Activated CD4-positive, alpha-beta T cell treated with anti-CD3 and anti-CD28 coated beads for 48 hours (primary cell): Measurements from ENCODE around the gene TMEM63B.

Experiments used
- DNase-seq: peaks from one replicate; pipeline ENCODE4 v3.0.0-alpha.2; 2020

TMEM63B gene

GRCh38 chr6:44145839-44146238, 18.5 kb downstream of the TMEM63B start:
- DNase-seq, result no peak

- no peak for DNase-seq
Measured at GRCh38 chr6:44146685-44147084, 19.3 kb downstream of the TMEM63B start.

DNA sequence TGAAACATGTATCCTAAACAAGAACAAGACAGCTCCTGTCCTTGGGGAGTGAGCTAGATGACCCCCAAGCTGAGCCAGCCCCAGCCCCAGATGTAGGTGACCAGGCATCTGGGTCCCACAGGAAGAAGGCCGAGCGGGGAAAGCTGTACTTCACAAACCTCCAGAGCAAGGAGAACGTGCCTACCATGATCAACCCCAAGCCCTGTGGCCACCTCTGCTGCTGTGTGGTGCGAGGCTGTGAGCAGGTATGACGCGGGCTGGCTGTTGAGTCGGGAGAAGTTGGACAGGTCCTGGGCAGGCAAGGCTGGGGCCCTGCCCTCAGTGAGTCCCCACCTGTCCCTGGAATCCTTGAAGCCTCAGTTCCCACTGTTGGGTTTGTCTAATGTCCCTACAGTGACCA, 19.9 kb downstream of the TMEM63B start:
- no peak for DNase-seq

DNA sequence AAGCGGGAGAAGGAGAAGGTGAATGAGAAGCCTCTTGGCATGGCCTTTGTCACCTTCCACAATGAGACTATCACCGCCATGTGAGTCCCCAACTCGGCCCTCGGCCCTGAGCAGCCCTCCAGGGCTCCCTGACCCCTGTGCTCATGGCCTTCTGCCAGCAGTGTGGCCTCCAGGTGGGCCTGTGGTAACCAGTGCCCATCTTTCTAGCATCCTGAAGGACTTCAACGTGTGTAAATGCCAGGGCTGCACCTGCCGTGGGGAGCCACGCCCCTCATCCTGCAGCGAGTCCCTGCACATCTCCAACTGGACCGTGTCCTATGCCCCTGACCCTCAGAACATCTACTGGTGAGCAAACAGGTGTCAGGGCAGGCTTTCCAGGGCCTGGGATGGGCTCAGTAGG, 21.0 kb downstream of the TMEM63B start:
- no peak for DNase-seq

- no peak for DNase-seq
Measured at GRCh38 chr6:44149369-44150012, 22.1 kb downstream of the TMEM63B start.

DNA sequence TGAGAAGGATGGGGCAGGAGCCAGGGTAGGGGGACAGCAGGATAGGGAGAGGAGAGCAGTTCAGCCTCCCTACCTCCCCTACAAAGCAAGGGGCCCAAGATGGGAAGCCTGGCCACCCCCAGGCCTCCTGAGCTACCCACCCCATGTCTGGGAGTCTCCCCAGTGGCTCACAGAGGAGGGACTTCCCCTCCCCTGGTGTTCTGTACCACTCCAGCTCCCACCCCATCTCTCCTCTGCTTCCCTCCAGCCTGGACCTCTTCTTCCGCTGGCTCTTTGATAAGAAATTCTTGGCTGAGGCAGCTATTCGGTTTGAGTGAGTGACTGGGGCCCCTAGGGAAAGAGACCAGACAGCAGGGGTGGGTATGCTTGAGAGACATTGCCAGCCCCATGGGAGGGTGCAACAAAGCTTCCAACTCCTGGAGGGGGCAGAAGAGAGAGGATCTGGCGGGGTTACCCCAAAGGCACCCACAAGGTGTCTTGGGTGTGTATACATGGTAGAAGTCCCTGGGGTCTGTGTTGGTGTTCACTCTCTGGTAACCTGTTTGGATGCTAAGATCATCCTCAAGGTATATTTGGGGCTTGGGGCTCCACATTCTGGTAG, 23.1 kb downstream of the TMEM63B start:
- DNase-seq, result no peak

- DNase-seq, result peak; percentile 88
Measured at GRCh38 chr6:44151348-44152108, 24.2 kb downstream of the TMEM63B start.

GRCh38 chr6:44152109-44152461, 24.7 kb downstream of the TMEM63B start:
- DNase-seq, result no peak

DNA sequence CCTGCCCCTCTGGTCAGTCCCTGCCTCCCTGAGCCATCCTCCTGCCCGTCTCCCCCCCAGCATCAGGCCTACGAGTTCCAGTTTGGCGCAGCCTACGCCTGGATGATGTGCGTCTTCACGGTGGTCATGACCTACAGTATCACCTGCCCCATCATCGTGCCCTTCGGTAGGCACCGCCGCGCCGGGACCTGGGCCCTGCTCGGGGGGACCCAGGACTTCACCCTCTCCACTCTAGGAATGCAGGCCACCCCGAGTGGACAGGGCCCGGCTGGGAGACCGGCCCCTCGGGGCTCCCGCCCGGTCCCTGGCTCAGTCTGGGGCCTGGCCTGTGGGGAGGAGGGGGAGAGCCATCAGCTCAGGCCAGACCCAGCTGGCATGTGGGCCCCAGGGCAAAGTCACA, 25.2 kb downstream of the TMEM63B start:
- no peak for DNase-seq

GRCh38 chr6:44154067-44154466, 26.7 kb downstream of the TMEM63B start:
- no peak for DNase-seq

DNA sequence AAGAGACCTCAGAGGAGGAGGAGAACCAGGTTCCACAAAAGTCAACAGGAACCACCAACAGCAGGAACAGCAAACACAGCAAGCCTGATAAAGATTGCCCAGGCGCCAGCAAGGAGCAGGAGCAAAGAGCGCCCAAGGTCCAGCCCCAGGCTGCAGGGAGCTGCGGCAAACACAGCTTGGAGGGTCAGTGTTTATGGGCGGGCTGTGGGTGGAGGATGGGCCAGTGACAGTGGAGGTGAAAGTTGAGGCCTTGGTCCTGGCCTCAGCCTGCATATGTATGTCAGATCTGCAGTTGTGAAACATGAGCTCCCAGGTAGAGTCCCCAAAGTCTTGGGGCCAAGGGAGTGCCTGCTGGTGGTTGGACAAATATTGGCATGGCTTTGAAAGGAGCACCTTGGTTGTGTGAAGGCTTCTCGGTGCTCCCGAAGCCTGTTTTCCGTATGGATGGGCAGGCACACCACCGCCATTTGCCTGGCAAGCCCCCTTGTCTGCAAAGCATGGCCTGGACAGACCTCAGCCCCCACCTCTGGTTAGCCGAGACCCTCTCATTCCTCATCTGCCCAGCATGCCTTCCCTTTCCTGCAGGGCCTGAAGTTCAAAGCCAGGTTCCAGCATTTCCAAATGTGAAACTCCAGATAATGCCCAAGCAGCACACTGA, 29.3 kb downstream of the TMEM63B start:
- no peak for DNase-seq

DNA sequence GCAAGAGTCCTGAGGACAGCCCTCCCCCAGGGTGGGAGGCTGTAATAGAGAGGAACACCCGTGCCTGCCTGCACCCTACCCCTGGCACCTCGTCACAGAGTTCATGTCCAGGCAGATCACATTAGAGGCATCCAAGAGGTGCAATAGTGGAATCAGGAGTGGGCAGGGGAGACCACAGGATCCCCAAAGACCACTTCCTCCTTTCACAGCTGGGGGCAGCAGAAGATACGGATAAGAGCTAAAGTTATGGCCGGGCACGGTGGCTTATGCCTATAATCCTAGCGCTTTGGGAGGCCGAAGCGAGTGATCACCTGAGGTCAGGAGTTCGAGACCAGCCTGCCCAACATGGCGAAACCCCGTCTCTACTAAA, 29.8 kb downstream of the TMEM63B start:
- DNase-seq, result no peak

GRCh38 chr6:44158770-44159228, 31.4 kb downstream of the TMEM63B start, which contains the start of gene CAPN11:
TSS of gene CAPN11 (plus strand) at chr6:44158820. CDS start at chr6:44158849, 29 bp downstream.
- no peak for DNase-seq

GRCh38 chr6:44161997-44162338, 34.6 kb downstream of the TMEM63B start:
- DNase-seq, result peak; percentile 25

DNA sequence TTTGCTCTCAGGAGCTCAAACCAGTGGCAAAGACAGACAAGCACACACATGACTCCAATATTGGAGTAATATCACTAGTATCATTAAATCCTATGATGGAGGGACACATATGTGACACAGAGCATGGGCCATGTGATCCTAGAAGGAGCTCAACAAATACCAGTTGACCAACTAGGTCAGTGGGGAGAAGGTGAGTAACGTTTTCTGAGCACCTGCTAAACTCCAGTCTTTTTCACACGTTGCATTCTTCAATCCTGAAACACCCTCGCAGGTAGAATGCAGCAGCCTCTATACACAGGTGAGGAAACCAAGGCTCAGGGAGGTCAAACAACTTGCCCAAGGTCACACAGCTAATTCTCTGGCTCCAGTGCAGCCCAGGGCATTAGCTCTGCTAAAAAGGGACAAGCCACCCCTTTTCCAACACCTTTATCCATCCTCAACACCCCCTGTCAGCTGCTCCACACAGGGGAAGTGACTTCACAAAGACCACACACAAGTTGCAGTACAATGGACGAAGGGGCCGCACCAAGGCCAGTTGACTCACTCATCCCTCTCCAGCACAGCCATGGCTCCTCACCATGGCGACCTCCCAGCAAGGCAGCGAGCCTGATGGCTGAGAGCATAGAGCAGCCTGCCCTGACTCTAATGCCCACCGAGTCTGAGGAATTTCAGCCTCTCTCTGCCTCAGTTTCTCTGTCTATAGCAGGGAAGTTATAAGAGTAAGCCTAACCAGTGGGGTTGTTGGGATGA, 35.7 kb downstream of the TMEM63B start:
- no peak for DNase-seq

DNA sequence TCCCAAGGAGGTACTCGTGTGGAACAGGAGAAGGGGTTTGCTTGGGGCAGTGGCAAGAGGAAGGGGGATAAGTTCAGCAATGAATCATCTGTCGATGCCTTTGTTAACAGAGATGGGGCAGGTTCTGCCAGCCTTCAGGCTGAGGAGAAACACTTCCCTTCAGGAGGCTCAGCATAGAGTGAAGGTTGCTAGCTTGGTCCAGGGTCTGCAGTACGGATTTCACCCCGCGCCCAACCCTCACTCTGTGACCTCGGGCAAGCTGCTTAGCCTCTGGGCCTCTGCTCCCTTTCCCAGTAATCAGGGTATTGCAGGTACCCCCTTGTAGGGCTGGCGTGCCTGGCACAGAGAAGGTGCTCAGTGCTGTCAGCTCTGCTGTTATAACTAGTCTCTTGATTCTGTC, 38.8 kb downstream of the TMEM63B start:
- no peak for DNase-seq

DNA sequence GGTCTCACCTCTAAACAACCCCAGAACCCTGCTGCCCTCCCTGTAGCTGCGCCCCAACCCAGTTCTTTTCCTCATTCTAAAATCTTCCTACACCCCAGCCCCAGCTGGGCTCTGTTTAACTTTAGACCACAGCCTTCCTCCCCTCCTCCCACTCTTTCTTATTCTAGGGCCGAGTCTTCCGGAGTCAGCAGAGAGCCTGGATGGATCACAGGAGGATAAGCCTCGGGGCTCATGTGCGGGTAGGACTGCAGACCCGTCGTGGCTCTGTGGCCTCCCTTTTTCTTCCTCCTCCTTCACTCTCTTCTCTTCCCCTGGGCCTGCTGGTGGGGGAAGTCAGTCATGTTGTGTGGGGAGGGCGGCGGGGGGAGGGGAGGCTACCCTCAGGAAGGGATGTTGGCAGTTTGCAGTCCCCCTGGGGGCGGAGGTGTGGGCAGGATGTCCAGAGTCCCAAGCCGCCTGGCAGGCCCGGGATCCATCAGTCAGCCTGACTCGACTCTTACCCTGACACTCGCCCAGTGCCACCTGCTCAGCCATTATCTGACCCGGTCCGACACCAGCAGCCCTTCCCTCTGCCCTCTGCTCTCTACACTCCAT, 39.3 kb downstream of the TMEM63B start:
- DNase-seq, result no peak

- no peak for DNase-seq
Measured at GRCh38 chr6:44167567-44167966, 40.2 kb downstream of the TMEM63B start.

DNA sequence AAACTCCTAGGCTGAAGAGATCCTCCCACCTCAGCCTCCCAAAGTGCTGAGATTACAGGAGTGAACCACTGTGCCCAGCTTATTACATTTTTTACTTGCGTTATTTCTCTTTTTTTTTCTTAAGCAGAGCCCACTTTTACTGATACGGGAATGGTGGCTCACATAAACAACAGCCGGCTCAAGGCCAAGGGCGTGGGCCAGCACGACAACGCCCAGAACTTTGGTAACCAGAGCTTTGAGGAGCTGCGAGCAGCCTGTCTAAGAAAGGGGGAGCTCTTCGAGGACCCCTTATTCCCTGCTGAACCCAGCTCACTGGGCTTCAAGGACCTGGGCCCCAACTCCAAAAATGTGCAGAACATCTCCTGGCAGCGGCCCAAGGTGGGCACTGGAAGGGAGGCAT, 41.8 kb downstream of the TMEM63B start:
- no peak for DNase-seq

DNA sequence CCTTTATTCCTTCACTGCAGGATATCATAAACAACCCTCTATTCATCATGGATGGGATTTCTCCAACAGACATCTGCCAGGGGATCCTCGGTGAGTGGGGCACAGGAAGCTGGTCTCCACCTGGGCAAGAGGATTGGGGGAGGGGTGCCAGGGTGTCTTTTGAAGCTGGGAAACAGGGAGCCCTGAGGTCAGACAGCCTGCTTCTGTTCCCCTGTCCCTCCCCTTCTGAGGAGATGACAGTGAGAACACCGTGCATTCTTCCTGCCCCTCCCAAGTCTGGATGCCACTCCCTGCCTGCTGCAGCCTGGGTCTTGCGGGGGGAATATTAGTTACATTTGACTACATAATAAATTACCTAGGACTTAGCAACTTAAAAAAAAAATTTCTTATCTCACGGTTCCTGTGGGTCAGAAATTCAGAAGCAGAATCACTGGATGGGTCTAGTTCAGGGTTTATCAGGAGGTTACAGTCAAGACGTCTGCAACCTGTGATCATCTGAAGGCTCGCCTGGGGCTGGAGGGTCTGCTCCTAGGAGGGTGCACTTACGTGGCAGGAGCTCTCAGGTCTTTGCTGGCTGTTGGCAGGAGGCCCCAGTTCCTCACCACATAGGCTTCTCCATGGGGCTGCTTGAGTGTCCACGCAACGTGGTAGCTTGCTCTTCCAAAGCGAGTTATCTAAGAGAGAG, 42.7 kb downstream of the TMEM63B start:
- no peak for DNase-seq

- no peak for DNase-seq
Measured at GRCh38 chr6:44171899-44172546, 44.7 kb downstream of the TMEM63B start.
